Panc1 (cell line): ENCODE measurements around the gene SORL1-AS1.
A peak's percentile ranks its signal among the peaks of the same experiment; 100 is the strongest.

Experiments used
- ATAC-seq: fragments of 200-7000 bp; cut with Tn5 transposase; 2 replicates; pipeline ENCODE4 v1.9.1; 2020; ENCODE audit warnings: mild to moderate bottlenecking, moderate library complexity
- BruUV-seq: library from RNA; stranded (reverse); fragments of 400-500 nt; replicated peaks from 2 replicates; lab custom pipeline; 2021; lab: Mats Ljungman, UMichigan
- CTCF ChIA-PET: fragments of 300-600 bp; sonication (Branson Sonifier 250); formaldehyde crosslinking; loops from one replicate; lab custom pipeline; 2022; ENCODE audit warnings: antibody characterized with exemption; lab: Charles Lee
- POLR2A ChIA-PET: fragments of 300-600 bp; sonication (Branson Sonifier 250); formaldehyde crosslinking; loops from one replicate; lab custom pipeline; 2022; ENCODE audit warnings: antibody characterized with exemption; lab: Charles Lee
- DNase-seq: peaks from one replicate; pipeline ENCODE4 v3.0.0-alpha.2; 2010; ENCODE audit warnings: low read depth, low spot score
- H3K27ac ChIP-seq: 2 replicates; pipeline ENCODE4 v1.5.1; 2011; ENCODE audit warnings: mild to moderate bottlenecking, low read length, inconsistent platforms
- H3K27me3 ChIP-seq: fragments of 200-500 bp; sonication (Bioruptor generic); 2 replicates; pipeline ENCODE4 v1.6.0; 2014; ENCODE audit warnings: low read length, inconsistent platforms; ENCODE audit not compliant: control insufficient read depth, insufficient read depth
- H3K36me3 ChIP-seq: fragments of 200-500 bp; sonication (Bioruptor generic); 2 replicates; pipeline ENCODE4 v1.5.1; 2014; ENCODE audit warnings: inconsistent platforms, mild to moderate bottlenecking, low read length, moderate library complexity; ENCODE audit not compliant: control insufficient read depth, insufficient read depth
- H3K4me1 ChIP-seq: 2 replicates; pipeline ENCODE4 v1.5.1; 2011; ENCODE audit warnings: inconsistent platforms, mild to moderate bottlenecking, low read length, moderate library complexity; ENCODE audit not compliant: control insufficient read depth, insufficient read depth
- H3K4me3 ChIP-seq, 2 experiments: 2 replicates each; pipeline ENCODE4 v1.5.1; 2011 to 2012; ENCODE audit warnings: low read depth in 2 of 2, low read length in 2 of 2, mild to moderate bottlenecking in 2 of 2, inconsistent platforms in 1 of 2, moderate library complexity in 1 of 2
- H3K9me3 ChIP-seq: fragments of 200-500 bp; sonication (Bioruptor generic); 2 replicates; pipeline ENCODE4 v1.5.1; 2014; ENCODE audit warnings: low read depth, mild to moderate bottlenecking, inconsistent platforms, low read length, moderate library complexity; ENCODE audit not compliant: control insufficient read depth, insufficient read depth
- POLR2AphosphoS5 ChIP-seq: IDR thresholded peaks from 2 replicates; pipeline ENCODE4 v1.6.1; 2012; ENCODE audit warnings: mild to moderate bottlenecking, low read depth, low read length, moderate library complexity
- SIN3A ChIP-seq: IDR thresholded peaks from 2 replicates; pipeline ENCODE4 v1.6.1; 2012; ENCODE audit warnings: low read depth, mild to moderate bottlenecking, low read length, moderate library complexity, borderline replicate concordance; ENCODE audit not compliant: insufficient read depth
- TCF7L2 ChIP-seq: IDR thresholded peaks from 2 replicates; pipeline ENCODE4 v1.6.1; 2011; ENCODE audit warnings: mild to moderate bottlenecking, low read depth, low read length, inconsistent platforms
- in situ Hi-C: cut with HindIII; loops from 2 replicates; pipeline ENCODE4 v1.10.0; 2016; ENCODE audit warnings: low sequenced_read_pairs, low pct_unique_long_range_greater_than_20kb
- intact Hi-C: fragments of 100-400 bp; cut with micrococcal nuclease; formaldehyde crosslinking; loops from one replicate; pipeline ENCODE4 v1.10.0; 2022; ENCODE audit not compliant: unreplicated experiment
- TF ChIP-seq, protein P1 (sequence below): fragments of 450-650 bp; IDR thresholded peaks from 2 replicates; pipeline ENCODE4 v1.5.1; 2017; ENCODE audit warnings: mild to moderate bottlenecking
- TF ChIP-seq, protein P2 (sequence below), 2 experiments: IDR thresholded peaks; 2 replicates each; pipeline ENCODE4 v1.6.1; 2011 to 2012; ENCODE audit warnings: low read depth in 2 of 2, control low read depth in 1 of 2, low read length in 1 of 2, mild to moderate bottlenecking in 1 of 2, moderate library complexity in 1 of 2; ENCODE audit not compliant: insufficient read depth in 1 of 2

SORL1-AS1 gene

DNA sequence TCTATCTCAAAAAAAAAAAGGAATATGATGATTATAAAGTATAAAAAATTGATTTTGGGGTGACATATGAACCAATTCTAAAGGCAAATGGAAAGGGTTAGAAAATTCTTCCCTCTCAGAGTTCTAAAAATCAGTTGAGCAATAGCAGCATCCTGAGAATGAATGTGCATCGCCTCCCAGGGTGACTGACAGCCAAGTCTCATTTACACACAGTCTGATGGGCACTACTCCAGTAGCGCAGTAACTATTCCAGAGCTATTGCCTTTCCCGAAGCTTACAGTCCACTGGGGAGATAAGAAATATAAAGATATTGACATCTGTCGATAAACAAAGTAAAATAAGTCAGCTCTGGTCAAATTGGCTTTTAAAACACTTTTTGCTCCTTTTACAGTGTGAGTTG is 32.9 kb downstream of the SORL1-AS1 start:
- Histone ChIP-seq H3K36me3 (no peaks in the 10 kb centered on the region), H3K4me3 (no peak overlapping the region), H3K27ac (no peak overlapping the region), H3K27me3 (no peaks in the 10 kb centered on the region; the same call in 1 of the 2 replicates), H3K9me3 (no peaks in the 10 kb centered on the region), H3K4me1 (no peaks in the 10 kb centered on the region)
- no peak for ATAC-seq
- no peak for DNase-seq
- TF ChIP-seq SIN3A, result no peak
- BruUV-seq, result no TSS peak
- intact Hi-C loops, result no loop called here
- in situ Hi-C loops, result no loop called here
- ChIA-PET POLR2A (no interaction called here), CTCF (no interaction called here)

GRCh38 chr11:121418625-121419114 is 34.1 kb downstream of the SORL1-AS1 start:
- H3K36me3 ChIP-seq, result no peaks in the 10 kb centered on the region
- intact Hi-C loops (no loop called here), in situ Hi-C loops (no loop called here)
- no peak overlapping the region for H3K27ac ChIP-seq
- ChIA-PET CTCF (no interaction called here), POLR2A (no interaction called here)
- BruUV-seq, result no TSS peak
- no peak for DNase-seq
- no peak overlapping the region for H3K4me3 ChIP-seq
- no peaks in the 10 kb centered on the region for H3K4me1 ChIP-seq
- TF ChIP-seq SIN3A (no peak), TCF7L2 (no peak), POLR2AphosphoS5 (no peak)
- TF ChIP-seq, protein P1, sequence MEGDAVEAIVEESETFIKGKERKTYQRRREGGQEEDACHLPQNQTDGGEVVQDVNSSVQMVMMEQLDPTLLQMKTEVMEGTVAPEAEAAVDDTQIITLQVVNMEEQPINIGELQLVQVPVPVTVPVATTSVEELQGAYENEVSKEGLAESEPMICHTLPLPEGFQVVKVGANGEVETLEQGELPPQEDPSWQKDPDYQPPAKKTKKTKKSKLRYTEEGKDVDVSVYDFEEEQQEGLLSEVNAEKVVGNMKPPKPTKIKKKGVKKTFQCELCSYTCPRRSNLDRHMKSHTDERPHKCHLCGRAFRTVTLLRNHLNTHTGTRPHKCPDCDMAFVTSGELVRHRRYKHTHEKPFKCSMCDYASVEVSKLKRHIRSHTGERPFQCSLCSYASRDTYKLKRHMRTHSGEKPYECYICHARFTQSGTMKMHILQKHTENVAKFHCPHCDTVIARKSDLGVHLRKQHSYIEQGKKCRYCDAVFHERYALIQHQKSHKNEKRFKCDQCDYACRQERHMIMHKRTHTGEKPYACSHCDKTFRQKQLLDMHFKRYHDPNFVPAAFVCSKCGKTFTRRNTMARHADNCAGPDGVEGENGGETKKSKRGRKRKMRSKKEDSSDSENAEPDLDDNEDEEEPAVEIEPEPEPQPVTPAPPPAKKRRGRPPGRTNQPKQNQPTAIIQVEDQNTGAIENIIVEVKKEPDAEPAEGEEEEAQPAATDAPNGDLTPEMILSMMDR, result no peak
- TF ChIP-seq, protein P2, sequence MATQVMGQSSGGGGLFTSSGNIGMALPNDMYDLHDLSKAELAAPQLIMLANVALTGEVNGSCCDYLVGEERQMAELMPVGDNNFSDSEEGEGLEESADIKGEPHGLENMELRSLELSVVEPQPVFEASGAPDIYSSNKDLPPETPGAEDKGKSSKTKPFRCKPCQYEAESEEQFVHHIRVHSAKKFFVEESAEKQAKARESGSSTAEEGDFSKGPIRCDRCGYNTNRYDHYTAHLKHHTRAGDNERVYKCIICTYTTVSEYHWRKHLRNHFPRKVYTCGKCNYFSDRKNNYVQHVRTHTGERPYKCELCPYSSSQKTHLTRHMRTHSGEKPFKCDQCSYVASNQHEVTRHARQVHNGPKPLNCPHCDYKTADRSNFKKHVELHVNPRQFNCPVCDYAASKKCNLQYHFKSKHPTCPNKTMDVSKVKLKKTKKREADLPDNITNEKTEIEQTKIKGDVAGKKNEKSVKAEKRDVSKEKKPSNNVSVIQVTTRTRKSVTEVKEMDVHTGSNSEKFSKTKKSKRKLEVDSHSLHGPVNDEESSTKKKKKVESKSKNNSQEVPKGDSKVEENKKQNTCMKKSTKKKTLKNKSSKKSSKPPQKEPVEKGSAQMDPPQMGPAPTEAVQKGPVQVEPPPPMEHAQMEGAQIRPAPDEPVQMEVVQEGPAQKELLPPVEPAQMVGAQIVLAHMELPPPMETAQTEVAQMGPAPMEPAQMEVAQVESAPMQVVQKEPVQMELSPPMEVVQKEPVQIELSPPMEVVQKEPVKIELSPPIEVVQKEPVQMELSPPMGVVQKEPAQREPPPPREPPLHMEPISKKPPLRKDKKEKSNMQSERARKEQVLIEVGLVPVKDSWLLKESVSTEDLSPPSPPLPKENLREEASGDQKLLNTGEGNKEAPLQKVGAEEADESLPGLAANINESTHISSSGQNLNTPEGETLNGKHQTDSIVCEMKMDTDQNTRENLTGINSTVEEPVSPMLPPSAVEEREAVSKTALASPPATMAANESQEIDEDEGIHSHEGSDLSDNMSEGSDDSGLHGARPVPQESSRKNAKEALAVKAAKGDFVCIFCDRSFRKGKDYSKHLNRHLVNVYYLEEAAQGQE (IDR thresholded peaks at IDR 0.05; ENCODE audit: insufficient read depth in 1 of 2, low read depth in 2 of 2, low read length in 1 of 2), result no peak
- H3K9me3 ChIP-seq, result no peaks in the 10 kb centered on the region
- ATAC-seq, result peak; percentile 76
- no peaks in the 10 kb centered on the region; the same call in 1 of the 2 replicates for H3K27me3 ChIP-seq

GRCh38 chr11:121417607-121418006 is 35.2 kb downstream of the SORL1-AS1 start:
- H3K27ac ChIP-seq, result no peak overlapping the region
- TF ChIP-seq SIN3A (no peak), POLR2AphosphoS5 (no peak), TCF7L2 (no peak)
- TF ChIP-seq, protein P1, result no peak
- TF ChIP-seq, protein P2 (IDR thresholded peaks at IDR 0.05; ENCODE audit: insufficient read depth in 1 of 2, low read depth in 2 of 2, low read length in 1 of 2), result no peak
- intact Hi-C loops (no loop called here), in situ Hi-C loops (no loop called here)
- no peaks in the 10 kb centered on the region; the same call in 1 of the 2 replicates for H3K27me3 ChIP-seq
- no peak for DNase-seq
- CTCF ChIA-PET, result no interaction called here
- H3K9me3 ChIP-seq, result no peaks in the 10 kb centered on the region
- H3K4me3 ChIP-seq, result no peak overlapping the region
- no peak for ATAC-seq
- POLR2A ChIA-PET, result interaction anchor here (0.6 kb wide), 1 partner anchor 10 kb away, joined by 15 read pairs; no protein-coding TSS in a partner anchor
- H3K4me1 ChIP-seq, result no peaks in the 10 kb centered on the region
- H3K36me3 ChIP-seq, result no peaks in the 10 kb centered on the region
- no TSS peak for BruUV-seq
